Measurements from ENCODE around the gene UMAD1. TPM values are rescaled to one million over a fixed set of nuclear protein-coding genes. Genes with fewer than 3 reads are reported as not detected.

Gene UMAD1
- total RNA-seq, 1 experiment from 2014 or later: 24.4 TPM

- DNase-seq (ENCODE audit: low read depth): no peak
Observed at GRCh38 chr7:7830122-7830878, 189.7 kb downstream of the UMAD1 start.

GRCh38 chr7:7832518-7832917 lies 192.0 kb downstream of the UMAD1 start:
- no peak for DNase-seq (ENCODE audit: low read depth)

GRCh38 chr7:7834761-7835160 lies 194.2 kb downstream of the UMAD1 start:
- no peak for DNase-seq (ENCODE audit: low read depth)

GRCh38 chr7:7841027-7841426 lies 200.5 kb downstream of the UMAD1 start:
- no peak for DNase-seq (ENCODE audit: low read depth)

GRCh38 chr7:7843240-7843639 lies 202.7 kb downstream of the UMAD1 start:
- no peak for DNase-seq (ENCODE audit: low read depth)

GRCh38 chr7:7843972-7844371 lies 203.4 kb downstream of the UMAD1 start:
- no peak for DNase-seq (ENCODE audit: low read depth)

DNA sequence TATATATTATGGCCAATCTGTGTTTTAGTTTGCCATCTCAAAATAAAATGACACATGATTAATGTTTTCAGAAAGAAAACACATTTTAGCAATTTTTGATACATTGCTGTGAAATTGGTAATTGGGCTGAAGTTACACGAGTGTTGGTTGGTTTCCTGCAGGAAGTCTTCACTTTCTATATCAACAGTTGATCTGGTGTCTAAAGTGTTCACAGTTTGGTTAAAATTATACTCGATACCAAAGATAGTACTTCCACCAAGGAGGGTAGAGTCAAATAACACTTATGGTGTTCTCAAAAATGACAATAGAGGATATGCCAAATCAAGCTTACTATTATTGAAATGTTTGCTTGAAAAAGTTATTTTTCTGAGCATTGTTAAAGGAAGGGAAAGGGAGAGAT lies 207.7 kb downstream of the UMAD1 start:
- no peak for DNase-seq (ENCODE audit: low read depth)

DNA sequence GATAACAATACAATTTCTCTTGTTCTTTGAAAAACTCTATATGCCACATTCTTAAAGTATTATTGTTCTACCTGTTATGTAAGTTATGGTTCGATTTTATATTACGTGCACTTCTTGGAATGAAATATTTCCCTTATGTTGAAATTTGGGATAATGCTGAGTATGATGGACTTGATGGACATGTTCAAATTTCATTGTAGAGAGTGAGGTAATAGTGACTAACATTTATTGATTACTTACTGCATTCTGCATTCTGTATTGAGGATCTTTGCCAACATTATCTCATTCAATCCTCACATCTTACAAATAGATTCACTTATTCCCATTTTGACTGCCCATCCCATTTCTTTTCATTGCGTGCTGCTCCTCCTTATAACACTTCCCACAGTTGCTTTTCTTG lies 208.3 kb downstream of the UMAD1 start:
- DNase-seq (ENCODE audit: low read depth): no peak

GRCh38 chr7:7850150-7850549 lies 209.6 kb downstream of the UMAD1 start:
- DNase-seq (ENCODE audit: low read depth): no peak

GRCh38 chr7:7851381-7851780 lies 210.8 kb downstream of the UMAD1 start:
- DNase-seq (ENCODE audit: low read depth): peak; percentile 6

DNA sequence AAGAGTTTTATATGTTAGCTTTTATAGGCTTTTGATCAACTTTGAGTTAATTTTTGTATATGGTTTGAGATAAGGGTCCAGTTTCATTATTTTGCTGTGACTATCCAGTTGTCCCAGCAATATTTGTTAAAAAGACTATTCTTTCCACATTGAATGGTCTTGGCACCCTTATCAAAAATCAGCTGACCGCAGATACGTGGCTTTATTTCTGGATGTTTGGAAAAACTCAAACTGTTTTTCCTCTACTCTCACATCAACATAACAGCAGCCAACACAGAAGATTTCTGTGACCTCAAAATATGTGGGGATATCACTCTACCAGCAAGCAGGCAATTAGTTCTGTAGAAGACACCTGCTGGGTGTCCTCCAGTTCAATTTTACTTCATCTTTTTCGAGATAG lies 211.4 kb downstream of the UMAD1 start:
- DNase-seq (ENCODE audit: low read depth): no peak

DNA sequence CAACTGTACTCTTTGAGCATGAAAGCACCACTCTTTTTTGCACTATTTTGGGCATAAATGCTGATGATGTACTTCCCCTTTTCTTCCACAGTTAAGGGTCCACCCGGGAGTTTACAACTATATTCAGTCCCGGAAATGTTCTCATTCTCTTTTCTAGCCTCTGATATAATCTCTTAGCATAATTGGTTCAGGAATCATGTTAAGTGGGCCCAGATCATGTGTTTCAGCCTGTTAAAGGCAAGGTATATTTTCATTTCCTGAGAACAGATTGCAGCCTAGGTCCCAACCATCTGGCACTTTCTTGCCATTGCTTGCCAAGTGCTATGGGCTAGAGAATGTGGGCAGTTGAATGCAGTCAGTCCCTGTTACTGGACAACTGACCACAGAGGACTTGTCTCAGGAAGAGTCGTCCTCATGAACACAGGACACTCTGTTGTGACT lies 216.6 kb downstream of the UMAD1 start:
- peak; percentile 14 for DNase-seq (ENCODE audit: low read depth)

GRCh38 chr7:7858559-7858958 lies 218.0 kb downstream of the UMAD1 start:
- DNase-seq (ENCODE audit: low read depth): no peak

- no peak for DNase-seq (ENCODE audit: low read depth)
Observed at GRCh38 chr7:7859411-7859810, 218.9 kb downstream of the UMAD1 start.

DNA sequence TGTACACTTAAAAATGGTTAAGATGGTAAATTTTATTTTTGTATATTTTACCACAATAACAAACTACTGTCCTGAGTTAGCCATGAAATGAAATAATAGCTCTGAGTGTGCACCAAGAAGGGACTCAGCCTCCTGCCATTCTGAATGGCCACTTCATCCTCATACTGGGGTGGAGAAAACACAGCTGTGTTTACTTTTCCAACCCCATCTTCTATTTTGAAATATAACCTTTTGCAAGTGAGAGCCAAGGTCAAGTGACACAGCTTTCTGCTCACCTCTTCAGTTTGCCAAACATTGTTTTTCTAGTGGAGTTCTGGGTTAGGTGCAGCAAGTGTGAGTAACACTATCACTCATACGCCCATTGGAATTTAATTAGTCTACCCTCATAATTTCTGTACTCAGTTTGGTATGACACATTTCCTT lies 220.7 kb downstream of the UMAD1 start:
- peak; percentile 63 for DNase-seq (ENCODE audit: low read depth)

- no peak for DNase-seq (ENCODE audit: low read depth)
Observed at GRCh38 chr7:7862393-7862792, 221.8 kb downstream of the UMAD1 start.

DNA sequence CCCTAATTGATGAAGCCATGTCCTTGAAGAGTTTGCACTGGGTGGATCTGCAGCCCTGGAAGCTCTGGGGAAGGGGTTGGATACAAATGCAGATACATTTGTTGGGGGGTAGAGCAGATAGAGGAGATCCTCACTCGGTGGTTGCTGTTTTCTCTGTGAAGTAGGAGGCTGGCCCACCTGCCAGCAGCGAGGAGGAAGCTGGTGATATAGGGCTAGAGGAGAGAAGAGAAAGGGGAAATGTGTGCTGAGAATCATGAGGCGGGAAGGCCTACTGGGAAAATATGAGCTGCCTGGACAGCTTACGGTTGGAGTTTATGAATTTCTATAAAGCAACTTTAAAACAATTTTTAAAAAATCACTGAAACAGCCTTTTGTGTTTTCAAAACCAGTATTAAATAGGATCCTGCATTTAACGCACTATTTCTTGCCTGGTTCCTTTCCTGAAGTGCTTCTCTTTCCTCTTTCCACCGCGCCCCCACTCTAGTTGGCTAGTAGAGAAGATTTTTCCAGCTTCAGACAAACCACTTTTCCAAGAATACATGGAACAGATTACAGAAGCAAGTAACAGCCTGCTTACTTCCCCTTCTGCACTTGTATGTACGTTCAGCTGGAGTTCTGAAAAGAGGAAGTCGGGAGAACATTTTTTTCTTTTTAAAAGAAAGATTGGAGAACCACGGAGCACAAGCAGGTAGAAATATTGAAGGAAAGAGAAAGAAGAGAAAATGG lies 227.5 kb downstream of the UMAD1 start:
- no peak for DNase-seq (ENCODE audit: low read depth)

GRCh38 chr7:7868572-7868899 lies 228.0 kb downstream of the UMAD1 start:
- no peak for DNase-seq (ENCODE audit: low read depth)

DNA sequence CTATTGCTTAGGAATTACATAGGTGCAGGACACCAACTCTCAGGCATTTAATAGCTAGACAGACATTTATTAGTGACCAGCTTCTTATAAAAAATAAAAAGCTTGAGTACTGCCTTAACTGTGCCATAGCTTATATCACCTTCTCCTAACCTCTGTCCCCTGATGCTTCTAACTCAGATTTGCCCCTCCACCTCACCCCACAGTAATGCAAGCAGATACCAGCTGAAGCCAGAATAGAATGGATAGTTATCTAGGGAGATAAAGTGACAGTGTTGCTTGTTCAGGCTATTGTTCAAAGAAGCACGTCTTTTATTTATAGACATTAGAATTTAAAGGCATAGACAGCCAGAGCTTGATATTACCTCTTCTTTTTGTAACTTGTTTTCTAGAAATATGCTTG lies 228.5 kb downstream of the UMAD1 start:
- DNase-seq (ENCODE audit: low read depth): no peak

DNA sequence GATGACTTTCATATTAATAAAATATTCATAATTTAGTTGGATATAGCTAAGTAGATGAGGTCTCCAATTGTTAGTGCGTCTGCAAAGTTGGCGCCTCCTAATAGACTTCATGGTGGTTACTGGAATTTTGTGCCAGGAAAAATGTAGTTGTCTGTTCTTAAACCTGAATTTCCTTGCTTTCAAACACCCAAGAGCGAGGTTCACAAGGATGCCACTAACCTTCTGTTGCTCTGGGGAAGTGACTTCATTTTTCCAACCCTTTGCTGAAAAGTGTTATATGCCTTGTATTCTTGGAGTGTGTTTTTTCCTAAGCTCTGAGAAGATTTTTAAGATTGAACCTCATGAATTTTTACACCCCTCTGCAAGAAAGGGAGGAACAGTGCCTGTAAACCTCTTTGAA lies 229.1 kb downstream of the UMAD1 start:
- no peak for DNase-seq (ENCODE audit: low read depth)

GRCh38 chr7:7870555-7870954 lies 230.0 kb downstream of the UMAD1 start:
- no peak for DNase-seq (ENCODE audit: low read depth)

- no peak for DNase-seq (ENCODE audit: low read depth)
Observed at GRCh38 chr7:7876419-7876818, 235.9 kb downstream of the UMAD1 start.

DNA sequence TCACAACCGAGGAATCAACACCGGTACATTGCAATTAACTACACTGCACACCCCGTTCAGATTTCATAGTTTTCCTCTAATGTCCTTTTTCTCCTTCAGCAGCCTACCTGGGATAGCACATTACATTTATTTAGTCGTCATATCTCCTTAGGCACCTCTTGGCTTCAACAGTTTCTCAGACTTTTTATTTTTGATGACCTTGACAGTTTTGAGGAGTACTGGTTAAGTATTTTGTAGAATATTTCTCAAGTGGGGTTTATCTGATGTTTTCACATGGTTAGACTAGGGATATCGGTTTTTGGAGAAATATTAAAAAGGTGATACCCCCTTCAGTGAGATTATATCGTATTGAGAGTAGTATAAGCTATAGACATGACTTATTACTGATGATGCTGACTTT lies 241.0 kb downstream of the UMAD1 start:
- DNase-seq (ENCODE audit: low read depth): no peak

DNA sequence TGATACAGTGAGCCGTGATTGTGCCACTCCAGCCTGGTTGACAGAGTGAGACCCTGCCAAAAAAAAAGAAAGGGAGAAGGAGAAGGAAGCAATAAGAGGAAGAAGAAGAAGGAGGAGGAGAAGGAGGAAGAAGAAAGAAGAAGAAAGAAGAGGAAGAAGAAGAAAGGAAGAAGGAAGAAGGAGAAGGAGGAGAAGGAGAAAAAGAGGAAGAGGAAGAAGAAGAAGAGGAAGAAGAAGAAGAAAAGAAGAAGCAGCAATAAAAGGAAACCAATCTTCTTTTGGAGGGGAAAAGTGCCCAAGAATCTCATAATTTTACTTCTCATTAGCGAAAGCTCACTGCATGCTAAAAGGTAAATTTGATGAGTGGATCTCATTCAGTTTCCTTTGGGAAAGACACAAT lies 242.3 kb downstream of the UMAD1 start:
- no peak for DNase-seq (ENCODE audit: low read depth)

All from RPMI7951 (cell line).